ENCODE data around the gene PNKP. TPM values are rescaled to one million over a fixed set of nuclear protein-coding genes. Genes with fewer than 3 reads are reported as not detected.

Gene PNKP
- total and polyA plus RNA-seq, 2 of the 8 experiments (the other 6 are each of a cell fraction or from before 2014, with no cell fraction given): 45.8 to 105 TPM

GRCh38 chr19:49870309-49870901 is 3.0 kb upstream of the PNKP start:
- H3K23me2 ChIP-seq (ENCODE audit: low read depth, low read length): peaks cover 17% of the 10 kb centered on the region
- H3K79me2 ChIP-seq (ENCODE audit: control insufficient read depth in 1 of 2, insufficient read depth in 2 of 2, low read length in 2 of 2): peaks cover 0 to 24% of the 10 kb centered on the region in 2 experiments; a peak in 2 of 4 replicates
- H3K79me1 ChIP-seq (ENCODE audit: low read depth, low read length): peaks cover 10% of the 10 kb centered on the region
- no peaks in the 10 kb centered on the region for H3K9me3 ChIP-seq (ENCODE audit: insufficient read depth in 2 of 2, low read depth in 1 of 2, low read length in 1 of 2)
- H2AK5ac ChIP-seq (ENCODE audit: low read depth, low read length): peak overlapping the region; percentile 99
- H3K4me1 ChIP-seq (replicated peaks in 1 of 4; ENCODE audit: control insufficient read depth in 3 of 4, insufficient read depth in 4 of 4, low read length in 3 of 4): peaks cover 0 to 16% (median 7%) of the 10 kb centered on the region in 4 experiments; a peak in 5 of 7 replicates
- H4K91ac ChIP-seq (replicated peaks; ENCODE audit: insufficient read length, low read length): peak overlapping the region; percentile 93
- no peaks in the 10 kb centered on the region for H3K27me3 ChIP-seq (replicated peaks in 1 of 4; ENCODE audit: control insufficient read depth in 3 of 4, extremely low read depth in 1 of 4, insufficient read depth in 3 of 4, low read length in 3 of 4)
- H3K56ac ChIP-seq (replicated peaks; ENCODE audit: insufficient read length, low read depth, low read length): no peak overlapping the region
- peak overlapping the region; percentile 90; the same call in 1 of the 2 replicates for H3K18ac ChIP-seq (ENCODE audit: extremely low read depth, low read length)
- no peak overlapping the region for H2AFZ ChIP-seq (ENCODE audit: low read length)
- H4K5ac ChIP-seq (ENCODE audit: insufficient read length, low read depth, low read length): peak overlapping the region; percentile 75
- H3K23ac ChIP-seq (ENCODE audit: insufficient read length): no peak overlapping the region
- H3K9ac ChIP-seq (replicated peaks in 1 of 4; ENCODE audit: extremely low read depth in 1 of 4, low read depth in 3 of 4, low read length in 3 of 4): peak overlapping the region in 3 of 4 experiments; percentile 57 to 79 (median 72); a peak in 6 of 7 replicates
- 93% methylated on average over 15 of the region's 15 CpGs; no CpG with 5 or more reads in 1 of the 2 experiments for WGBS, 2 experiments (ENCODE audit: extremely low coverage in 1 of 2, insufficient coverage in 1 of 2, insufficient read length in 1 of 2, insufficient replicate concordance in 2 of 2, low coverage in 1 of 2, low lambda C conversion rate in 2 of 2, missing lambda C conversion rate in 1 of 2)
- H3K36me3 ChIP-seq (ENCODE audit: control insufficient read depth in 2 of 4, insufficient read depth in 4 of 4, low read length in 3 of 4): no peaks in the 10 kb centered on the region; a peak in 1 of 8 replicates
- H3K14ac ChIP-seq (ENCODE audit: insufficient read length): no peak overlapping the region
- ChIA-PET POLR2A (ENCODE audit: partially characterized antibody) (interaction anchor here (0.8 to 12.4 kb wide), 5 partner anchors 9 to 290 kb away, joined by 3 to 247 read pairs (median 3); partner anchors contain the start of genes NOSIP, PRRG2 and PTOV1), CTCF (ENCODE audit: partially characterized antibody) (interaction anchor here (1.2 kb wide), 1 partner anchor 11 kb away, joined by 3 read pairs; no protein-coding TSS in a partner anchor)
- peak overlapping the region; percentile 77 for H3K27ac ChIP-seq (ENCODE audit: low read depth, low read length)
- H2BK12ac ChIP-seq (ENCODE audit: low read depth, low read length): peak overlapping the region; percentile 96
- H2BK5ac ChIP-seq (ENCODE audit: low read depth, low read length): peak overlapping the region; percentile 94
- no peaks in the 10 kb centered on the region for H4K20me1 ChIP-seq (replicated peaks in 1 of 2; ENCODE audit: control insufficient read depth in 1 of 2, insufficient read depth in 2 of 2, low read length in 2 of 2)
- H3K4me3 ChIP-seq (ENCODE audit: extremely low read depth in 1 of 4, insufficient read depth in 2 of 4, low read depth in 3 of 4, low read length in 4 of 4): peak overlapping the region; percentile 45 to 70 (median 56)
- peak overlapping the region; percentile 83 to 96 for H3K4me2 ChIP-seq (ENCODE audit: insufficient read depth in 1 of 2, low read depth in 2 of 2, low read length in 2 of 2)
- peak overlapping the region; percentile 95 for H3K4ac ChIP-seq (replicated peaks; ENCODE audit: insufficient read length, low read depth, low read length)
- H2BK120ac ChIP-seq (replicated peaks; ENCODE audit: low read depth, low read length): peak overlapping the region; percentile 79
- no peak for FAIRE-seq
- DNase-seq (ENCODE audit: low read depth in 1 of 2, low spot score in 2 of 2): no peak
- H2BK20ac ChIP-seq (ENCODE audit: low read length): no peak overlapping the region
- peak overlapping the region; percentile 76; the same call in 1 of the 2 replicates for H4K8ac ChIP-seq (ENCODE audit: extremely low read depth, insufficient read depth, low read length)
- H2BK15ac ChIP-seq (ENCODE audit: low read length): peak overlapping the region; percentile 98
- TF ChIP-seq KDM5A (IDR thresholded peaks at IDR 0.05; ENCODE audit: low read length) (no peak), MAX (IDR thresholded peaks at IDR 0.05) (no peak), SRF (IDR thresholded peaks at IDR 0.05; ENCODE audit: low read depth, low read length) (no peak), SP4 (IDR thresholded peaks at IDR 0.05; ENCODE audit: low read length) (no peak), ASH2L (IDR thresholded peaks at IDR 0.05; ENCODE audit: low read length) (no peak), NANOG (IDR thresholded peaks at IDR 0.05; ENCODE audit: insufficient read depth, low read depth, low read length, poor library complexity, severe bottlenecking) (no peak), MAFK (IDR thresholded peaks at IDR 0.05; ENCODE audit: low read depth, low read length) (no peak), TEAD4 (IDR thresholded peaks at IDR 0.05; ENCODE audit: low read depth, low read length) (no peak), RXRA (IDR thresholded peaks at IDR 0.05; ENCODE audit: insufficient read depth, low read depth, low read length) (no peak), EZH2 (IDR thresholded peaks at IDR 0.05; ENCODE audit: low read depth, low read length, severe bottlenecking) (no peak), JUND (IDR thresholded peaks at IDR 0.05; ENCODE audit: low read length) (no peak), KDM4A (IDR thresholded peaks at IDR 0.05; ENCODE audit: low read depth, low read length, severe bottlenecking) (no peak)

All from H1 (cell line).